HG03039 (cell line): ENCODE data around the gene IMPA2.
"Not testable (repeated sequence)": the region's sequence is repeated elsewhere in the genome, so short reads cannot be mapped to it uniquely, and the experiment has no call there.

Experiments used
- ATAC-seq: cut with Tn5 transposase; IDR thresholded peaks from one replicate; pipeline ENCODE4 v1.9.1; 2021; ENCODE audit warnings: mild to moderate bottlenecking, moderate library complexity; ENCODE audit not compliant: unreplicated experiment

The IMPA2 gene

GRCh38 chr18:11981192-11981542, at the start of gene IMPA2:
Gene IMPA2, plus strand, starts transcription at chr18:11981507. Its CDS starts 163 bp downstream, at chr18:11981670.
- ATAC-seq: no peak

DNA sequence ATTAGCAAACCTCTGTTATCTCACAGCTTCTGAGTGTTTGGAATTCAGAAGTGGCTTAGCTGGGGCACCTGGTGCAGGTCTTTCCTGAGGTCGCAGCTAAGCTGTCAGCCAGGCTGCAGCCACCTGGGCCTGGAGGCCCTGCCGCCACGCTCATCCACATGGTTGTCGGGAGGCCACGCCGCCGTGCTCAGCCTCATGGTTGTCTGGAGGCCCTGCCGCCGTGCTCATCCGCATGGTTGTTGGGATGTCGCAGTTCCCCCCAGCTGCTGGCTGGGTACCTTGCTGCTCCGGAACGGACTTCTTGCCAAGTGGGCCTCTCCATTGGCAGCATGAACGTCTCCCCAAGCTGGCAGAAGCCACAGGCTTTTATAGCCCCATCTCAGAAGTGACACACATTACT, 48.9 kb upstream of the IMPA2 start:
- ATAC-seq: no peak

DNA sequence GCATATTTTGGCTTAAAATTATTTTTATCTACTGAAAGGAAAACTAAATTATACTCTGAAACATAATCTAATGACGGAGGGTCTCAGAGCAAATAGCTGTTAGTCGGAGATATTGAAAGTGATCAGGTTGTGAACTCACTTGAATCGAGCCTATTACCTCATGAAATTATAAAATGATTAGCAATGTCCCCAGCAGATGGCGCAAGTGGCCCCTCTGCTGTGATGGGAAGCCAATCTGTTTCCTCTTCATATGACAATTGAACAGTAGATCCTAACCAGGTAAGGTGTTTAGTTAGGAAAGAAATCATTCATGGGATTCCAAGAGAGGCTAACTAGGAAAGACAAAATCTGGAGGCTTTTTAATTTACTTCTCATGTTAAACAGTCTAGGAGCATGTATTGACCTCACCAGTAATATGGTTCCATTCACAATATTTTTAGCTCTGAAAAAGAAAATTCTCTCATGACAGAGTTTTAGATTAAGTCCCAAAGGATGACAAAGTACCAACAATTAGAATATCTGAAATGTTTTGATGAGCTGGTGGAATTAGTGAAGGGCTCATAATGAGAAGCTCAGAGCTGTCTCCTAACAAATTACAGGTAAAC, 43.3 kb upstream of the IMPA2 start:
- no peak for ATAC-seq

GRCh38 chr18:11940956-11941355, 40.4 kb upstream of the IMPA2 start:
- no peak for ATAC-seq

DNA sequence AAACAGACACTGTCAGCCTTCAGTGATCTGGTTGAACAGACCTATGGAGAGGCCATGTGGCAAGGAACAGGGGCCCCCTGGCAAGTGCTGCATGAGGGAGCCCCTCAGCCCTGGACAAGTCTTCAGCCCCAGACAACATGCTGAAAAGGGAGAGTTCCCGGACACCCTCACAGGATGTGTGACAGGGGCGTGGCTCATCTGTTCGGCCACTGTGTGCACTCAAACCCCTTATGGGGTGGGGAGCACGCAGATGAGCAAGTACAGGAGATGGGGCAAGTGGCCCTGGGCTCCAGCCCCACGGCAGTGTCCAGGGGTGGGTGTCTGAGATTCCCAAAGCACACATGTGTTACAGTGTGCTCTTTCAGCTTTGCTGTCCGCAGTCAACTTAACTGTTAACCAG, 37.8 kb upstream of the IMPA2 start:
- ATAC-seq: no peak

DNA sequence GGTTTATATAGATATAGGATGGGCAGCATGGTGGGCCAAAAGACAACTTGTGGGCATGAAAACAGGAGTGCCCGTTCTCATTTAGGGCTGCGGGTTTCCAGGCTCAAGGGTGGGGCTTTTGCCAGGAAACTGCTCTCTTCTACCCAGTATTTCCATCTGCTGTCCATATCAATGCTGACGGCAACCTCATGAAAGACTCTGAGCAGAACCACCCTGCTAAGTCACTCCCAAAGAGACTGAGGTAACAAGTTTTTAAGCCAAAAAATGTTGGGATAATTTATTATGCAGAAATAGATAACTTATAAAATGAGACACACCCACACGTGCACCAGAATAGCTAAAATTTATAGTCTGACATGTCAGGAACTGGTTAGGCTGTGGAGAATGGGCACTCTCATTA, 37.1 kb upstream of the IMPA2 start:
- ATAC-seq: no peak

- ATAC-seq: no peak
These were observed 36.5 kb upstream of the IMPA2 start for GRCh38 chr18:11944786-11945185.

GRCh38 chr18:11945834-11946659, 35.3 kb upstream of the IMPA2 start:
- not testable (repeated sequence) for ATAC-seq

DNA sequence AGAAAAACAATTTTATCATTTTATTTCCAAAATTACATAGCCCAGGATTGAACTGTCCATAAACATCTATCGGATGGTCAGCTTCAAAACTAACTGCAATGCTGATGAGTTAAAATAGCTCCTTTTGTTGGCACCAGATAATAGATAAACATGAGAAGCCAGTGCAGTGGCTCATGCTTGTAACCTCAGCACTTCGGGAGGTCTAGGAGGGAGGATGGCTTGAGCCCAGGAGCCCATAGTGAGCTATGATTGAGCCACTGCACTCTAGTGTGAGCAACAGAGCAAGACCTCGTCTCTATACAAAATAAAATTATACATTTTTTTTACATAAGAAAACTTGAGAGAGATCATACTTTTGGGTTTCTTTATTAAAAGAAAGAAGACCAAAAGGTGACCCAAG, 34.6 kb upstream of the IMPA2 start:
- ATAC-seq: no peak

DNA sequence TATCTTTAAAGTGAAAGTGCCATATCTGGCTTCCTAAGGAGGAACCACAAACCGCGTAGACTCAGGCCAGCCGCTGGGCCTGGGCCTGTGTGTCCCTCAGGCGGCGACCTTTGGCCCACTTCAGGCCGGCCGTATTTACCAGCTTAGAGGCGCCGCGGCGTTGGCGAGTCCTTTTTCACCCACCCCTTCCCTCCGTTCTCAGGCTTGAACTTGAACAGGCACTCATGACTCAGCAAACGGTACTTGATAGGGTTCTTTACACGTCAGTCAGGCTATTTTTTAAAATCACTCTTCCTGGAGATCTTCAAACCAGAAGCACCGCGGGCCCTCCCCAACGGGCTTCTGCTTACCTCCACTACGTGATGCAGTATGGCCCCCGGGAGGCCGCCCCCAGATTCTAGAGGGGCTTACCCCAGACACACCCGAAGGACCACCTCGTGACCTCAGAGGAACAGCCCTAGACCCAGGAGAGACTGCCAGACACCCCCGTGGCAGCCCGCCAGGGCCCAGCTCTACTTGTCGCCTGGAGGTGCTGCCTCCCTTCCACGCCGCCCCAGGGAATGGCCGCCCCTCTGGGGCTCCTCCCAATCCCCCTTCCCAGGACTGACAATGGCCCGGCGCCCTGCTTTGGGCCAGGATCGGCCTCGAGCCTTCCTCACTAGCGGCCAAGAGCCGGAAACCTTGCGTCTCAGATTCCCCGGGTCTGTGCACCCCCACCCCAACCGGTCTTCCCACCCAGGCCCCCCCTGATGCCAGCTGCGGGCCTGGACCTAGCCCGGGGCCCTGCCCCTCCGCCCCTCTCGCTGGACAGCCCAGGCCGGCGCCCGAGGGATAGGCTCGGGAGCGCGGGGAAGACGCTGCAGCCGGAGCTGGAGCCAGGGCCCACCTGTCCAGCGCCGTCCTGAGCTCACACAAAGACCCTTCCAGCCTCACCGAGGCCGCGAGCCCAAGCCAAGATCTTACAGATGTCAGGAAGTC, 33.8 kb upstream of the IMPA2 start:
- peak; percentile 87 for ATAC-seq

DNA sequence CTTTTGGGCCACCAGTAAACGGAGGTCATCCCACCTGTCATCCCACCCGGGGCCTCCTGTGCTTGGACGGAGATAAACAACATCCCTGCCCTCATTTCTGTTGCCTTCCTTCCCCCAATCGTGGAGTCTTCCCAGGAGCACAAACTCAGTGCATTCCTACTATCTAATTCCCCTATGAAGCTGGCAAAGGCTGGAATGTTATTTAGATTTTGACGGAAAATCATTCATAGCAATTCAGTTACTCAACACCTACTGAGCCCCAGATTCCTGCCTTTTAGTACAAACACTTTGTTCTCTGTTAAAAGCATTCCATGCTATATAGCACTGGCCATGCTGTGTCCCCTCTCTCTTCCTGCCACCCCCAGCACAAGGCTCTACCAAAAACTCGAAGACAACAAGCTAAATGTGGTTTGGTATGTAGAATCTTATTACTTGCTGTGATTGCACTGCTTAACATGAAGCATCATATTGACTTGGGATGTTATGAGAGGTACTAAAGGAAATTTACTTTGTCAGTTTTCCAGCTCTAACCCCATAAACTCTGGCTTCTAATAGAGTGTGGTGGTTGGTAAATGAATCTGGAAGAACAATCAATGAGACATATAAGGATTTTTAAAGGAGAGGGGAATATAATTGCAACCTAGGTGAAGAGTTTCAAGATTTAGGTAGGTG, 32.3 kb upstream of the IMPA2 start:
- no peak for ATAC-seq

DNA sequence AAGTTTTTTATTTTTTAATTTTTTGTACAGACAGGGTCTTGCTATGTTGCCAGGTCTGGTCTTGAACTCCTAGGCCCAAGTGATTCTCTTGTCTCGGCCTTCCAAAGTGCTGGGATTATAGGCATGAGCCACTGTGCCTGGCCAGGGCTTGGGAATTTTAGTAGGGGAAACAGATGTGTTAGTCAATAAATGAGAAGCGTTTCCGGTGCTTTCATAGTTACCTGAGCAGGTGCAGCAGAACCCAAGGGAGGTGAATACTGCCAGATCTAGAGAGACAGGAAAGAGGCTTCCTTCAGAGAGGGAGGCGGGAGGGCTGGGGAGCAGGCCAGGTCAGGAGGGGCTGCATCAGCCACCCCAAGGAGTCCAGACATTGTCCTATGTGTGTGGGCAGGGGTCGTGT, 30.5 kb upstream of the IMPA2 start:
- no peak for ATAC-seq

DNA sequence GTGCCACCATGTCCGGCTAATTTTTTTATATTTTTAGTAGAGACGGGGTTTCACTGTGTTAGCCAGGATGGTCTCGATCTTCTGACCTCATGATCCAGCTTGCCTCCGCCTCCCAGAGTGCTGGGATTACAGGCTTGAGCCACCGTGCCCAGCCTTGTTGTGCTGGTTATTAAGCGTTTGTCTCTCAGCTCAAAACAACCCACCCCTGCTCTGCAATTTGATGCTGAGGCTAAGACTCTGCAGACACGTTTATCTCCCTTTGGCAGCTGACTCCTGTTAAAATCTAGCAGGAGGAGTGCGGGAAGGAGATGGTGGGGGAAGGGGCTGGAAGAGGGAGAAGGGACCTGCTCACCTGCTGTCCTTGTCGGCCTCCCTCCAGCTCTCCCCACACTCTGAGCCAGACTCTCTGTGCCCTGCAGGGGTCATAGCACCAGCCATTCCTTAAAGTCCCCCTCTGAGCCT, 29.9 kb upstream of the IMPA2 start:
- ATAC-seq: no peak

DNA sequence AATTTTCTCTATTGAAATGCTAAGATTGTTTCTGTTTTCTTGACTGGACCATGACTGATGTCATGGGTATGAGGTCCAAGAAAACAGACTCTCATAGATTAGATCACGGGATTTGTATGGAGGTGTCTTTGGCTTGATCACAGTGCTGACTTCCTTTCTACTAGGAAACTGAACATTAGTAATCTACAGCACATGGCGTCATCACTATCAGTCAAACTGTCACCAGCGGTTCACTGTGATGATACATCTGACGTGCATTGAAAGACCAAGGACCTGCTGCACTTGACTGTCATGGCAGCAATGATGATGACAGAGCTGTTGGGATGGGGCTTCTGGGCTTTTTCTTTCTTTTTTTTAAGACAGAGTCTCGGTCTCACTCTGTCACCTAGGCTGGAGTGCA, 28.2 kb upstream of the IMPA2 start:
- ATAC-seq: no peak

GRCh38 chr18:11955239-11956029, 25.9 kb upstream of the IMPA2 start:
- no peak for ATAC-seq

GRCh38 chr18:11956371-11957308, 24.7 kb upstream of the IMPA2 start:
- ATAC-seq: no peak

DNA sequence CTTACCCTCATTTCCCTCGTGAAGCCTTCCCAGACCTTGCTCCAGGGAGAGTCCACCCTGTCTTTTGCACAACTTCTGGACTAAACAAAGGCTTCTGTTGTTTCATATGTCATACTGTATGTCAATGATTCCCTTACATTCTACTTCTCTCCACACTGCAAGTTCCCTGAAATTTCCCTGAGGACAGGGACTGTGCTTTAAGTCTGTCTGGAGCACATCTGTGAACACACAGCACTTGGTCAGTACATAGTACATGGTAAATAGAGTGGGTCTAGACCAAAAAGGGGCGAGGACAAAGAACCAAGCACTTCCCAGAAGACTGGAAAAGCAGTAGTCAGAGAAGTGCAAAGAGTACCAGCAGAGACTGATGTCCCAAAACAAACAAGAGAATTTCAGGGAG, 23.7 kb upstream of the IMPA2 start:
- ATAC-seq: no peak

- not testable (repeated sequence) for ATAC-seq
These were observed 21.7 kb upstream of the IMPA2 start for GRCh38 chr18:11959651-11960050.
